IMR-90 (cell line): ENCODE results near the gene SMIM9.

Source experiments
- CTCF ChIP-seq: conservative IDR thresholded peaks from 2 replicates; pipeline ENCODE4 v1.5.1; 2012; ENCODE audit warnings: mild to moderate bottlenecking, low read depth, low read length, improper control_type of control experiment
- TF ChIP-seq, protein P1 (sequence below): fragments of 150-350 bp; IDR thresholded peaks from 2 replicates; pipeline ENCODE4 v1.6.1; 2017; ENCODE audit warnings: mild to moderate bottlenecking, antibody characterized with exemption, low read length, low read depth

DNA sequence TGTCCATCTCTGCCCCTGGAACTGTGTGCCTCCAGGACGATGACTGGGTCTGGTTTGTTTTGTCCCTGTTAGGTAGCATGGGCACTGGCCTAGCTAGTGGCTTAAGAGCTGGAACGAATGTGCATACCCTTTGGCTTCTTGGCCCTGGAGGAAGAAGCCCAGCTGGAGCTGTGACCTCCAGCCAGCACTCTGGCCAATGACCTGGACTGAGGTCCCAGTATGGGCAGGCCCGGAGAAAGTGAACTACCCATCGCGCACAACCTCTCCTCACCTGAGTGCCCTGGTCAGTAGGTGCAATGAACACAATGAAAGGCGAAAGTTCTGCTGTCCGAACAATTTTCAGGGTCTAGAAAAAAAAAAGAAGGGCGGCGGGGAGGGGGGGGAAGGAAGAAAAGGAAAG is 53.5 kb downstream of the SMIM9 start:
- TF ChIP-seq, protein P1, sequence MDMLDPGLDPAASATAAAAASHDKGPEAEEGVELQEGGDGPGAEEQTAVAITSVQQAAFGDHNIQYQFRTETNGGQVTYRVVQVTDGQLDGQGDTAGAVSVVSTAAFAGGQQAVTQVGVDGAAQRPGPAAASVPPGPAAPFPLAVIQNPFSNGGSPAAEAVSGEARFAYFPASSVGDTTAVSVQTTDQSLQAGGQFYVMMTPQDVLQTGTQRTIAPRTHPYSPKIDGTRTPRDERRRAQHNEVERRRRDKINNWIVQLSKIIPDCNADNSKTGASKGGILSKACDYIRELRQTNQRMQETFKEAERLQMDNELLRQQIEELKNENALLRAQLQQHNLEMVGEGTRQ: no peak
- no peak for TF ChIP-seq CTCF
